Stromal cell of bone marrow (primary cell): ENCODE data around the gene POLH.
"Not testable (repeated sequence)": the region's sequence is repeated elsewhere in the genome, so short reads cannot be mapped to it uniquely, and the experiment has no call there.

Experiments
- DNase-seq: peaks from one replicate; pipeline ENCODE4 v3.0.0-alpha.2; 2012; ENCODE audit warnings: low read depth

POLH gene

GRCh38 chr6:43575772-43576551 is at the start of gene POLH, which contains the start of gene XPO5:
Gene POLH (plus strand): TSS chr6:43576185. CDS start chr6:43582320, 6,135 bp downstream.
Gene XPO5 (minus strand): TSS chr6:43576038. CDS start chr6:43575864, 174 bp downstream.
- peak; percentile 85 for DNase-seq

GRCh38 chr6:43532201-43532600 is 43.8 kb upstream of the POLH start:
- DNase-seq = no peak

DNA sequence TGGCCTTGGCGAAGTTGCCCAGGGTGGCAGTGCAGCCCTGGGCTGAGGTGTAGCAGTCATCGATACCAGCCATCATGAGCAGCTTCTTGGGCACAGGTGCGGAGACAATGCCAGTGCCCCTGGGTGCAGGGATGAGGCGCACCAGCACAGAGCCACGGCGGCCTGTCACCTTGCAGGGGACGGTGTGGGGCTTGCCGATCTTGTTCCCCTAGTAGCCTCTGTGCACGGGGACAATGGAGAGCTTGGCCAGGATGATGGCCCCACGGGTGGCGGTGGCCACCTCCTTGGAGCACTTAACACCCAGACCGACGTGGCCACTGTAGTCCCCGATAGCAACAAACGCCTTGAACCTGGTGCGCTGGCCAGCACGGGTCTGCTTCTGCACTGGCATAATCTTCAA is 37.0 kb upstream of the POLH start:
- DNase-seq = not testable (repeated sequence)

- not testable (repeated sequence) for DNase-seq
These were observed 36.6 kb upstream of the POLH start for GRCh38 chr6:43539409-43539808.

GRCh38 chr6:43540507-43540906 is 35.5 kb upstream of the POLH start:
- DNase-seq = no peak

GRCh38 chr6:43541774-43542471 is 34.1 kb upstream of the POLH start:
- DNase-seq = no peak

GRCh38 chr6:43544461-43544860 is 31.5 kb upstream of the POLH start:
- no peak for DNase-seq

DNA sequence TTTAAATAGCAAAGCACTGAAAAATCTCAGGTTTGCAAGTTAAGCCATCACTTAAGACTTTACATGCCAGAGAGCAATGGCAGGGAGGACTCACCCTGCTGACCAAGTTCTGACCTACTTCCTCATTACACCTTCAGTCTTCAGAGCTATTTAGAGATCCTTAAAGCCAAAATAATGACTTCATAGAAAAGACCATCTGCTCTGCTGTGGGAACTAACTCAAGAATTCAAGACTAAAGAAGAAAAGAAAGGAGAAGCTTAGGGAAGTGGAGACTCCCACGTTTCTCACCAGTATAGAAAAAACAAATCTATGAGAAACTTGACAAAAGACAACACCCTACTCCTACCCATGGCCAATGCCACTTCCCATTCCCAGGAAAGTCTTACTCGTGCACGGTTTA is 28.8 kb upstream of the POLH start:
- DNase-seq = no peak

GRCh38 chr6:43557620-43558019 is 18.4 kb upstream of the POLH start:
- DNase-seq = not testable (repeated sequence)

- DNase-seq = no peak
These were observed 16.7 kb upstream of the POLH start for GRCh38 chr6:43559328-43559727.

- DNase-seq = no peak
These were observed 5.0 kb upstream of the POLH start for GRCh38 chr6:43570876-43571441.

DNA sequence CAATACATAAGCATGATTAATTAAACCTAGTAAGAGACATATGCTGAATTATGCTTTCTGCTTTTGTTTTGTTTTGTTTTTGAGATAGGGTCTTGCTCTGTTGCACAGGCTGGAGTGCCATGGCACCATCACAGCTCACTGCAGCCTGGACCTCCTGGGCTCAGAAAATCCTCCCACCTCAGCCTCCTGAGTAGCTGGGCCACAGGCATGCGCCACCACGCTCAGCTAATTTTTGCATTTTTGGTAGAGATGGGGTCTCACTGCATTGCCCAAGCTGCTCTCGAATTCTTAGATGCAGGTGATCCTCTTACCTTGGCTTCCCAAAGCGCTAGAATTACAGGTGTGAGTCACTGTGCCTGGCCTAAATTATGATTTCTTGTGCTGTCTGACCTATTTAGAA is 4.0 kb upstream of the POLH start:
- no peak for DNase-seq

DNA sequence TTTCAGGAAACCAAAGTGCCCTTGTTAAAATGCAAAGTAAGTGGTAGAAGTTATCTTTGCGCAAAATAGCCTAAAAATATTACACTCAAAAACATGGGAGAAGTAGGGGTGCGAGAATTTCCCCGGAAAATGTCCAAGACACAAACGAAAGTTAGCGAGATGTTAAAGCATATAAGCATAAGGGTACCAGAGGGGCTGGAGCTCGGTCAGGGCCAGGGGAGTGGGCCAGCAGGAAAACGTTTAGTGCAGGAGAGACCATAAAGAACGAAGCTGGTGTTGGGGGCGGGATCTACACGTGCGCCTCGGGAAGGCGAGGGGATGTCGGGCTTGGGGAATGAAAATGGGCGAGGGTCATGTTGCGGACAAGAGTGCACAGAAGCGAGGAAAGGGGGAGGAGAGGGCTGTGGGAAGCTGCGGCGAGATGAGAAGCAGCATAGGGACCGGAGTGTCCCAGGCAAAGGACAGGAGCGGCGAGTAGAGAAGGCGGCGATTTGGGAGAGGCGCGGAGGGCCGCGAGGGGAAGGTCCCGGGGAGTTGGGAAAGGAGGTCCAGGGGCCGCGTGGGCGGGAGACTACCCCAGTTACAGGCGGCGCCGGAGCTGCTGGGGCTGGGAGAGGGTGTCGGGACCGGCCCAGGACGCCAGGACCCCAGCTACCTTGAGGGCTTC is 747 bp upstream of the POLH start:
- DNase-seq = no peak

- DNase-seq = no peak
These were observed 2.8 kb downstream of the POLH start for GRCh38 chr6:43578748-43579147.

GRCh38 chr6:43579171-43579570 is 3.2 kb downstream of the POLH start:
- DNase-seq = no peak

DNA sequence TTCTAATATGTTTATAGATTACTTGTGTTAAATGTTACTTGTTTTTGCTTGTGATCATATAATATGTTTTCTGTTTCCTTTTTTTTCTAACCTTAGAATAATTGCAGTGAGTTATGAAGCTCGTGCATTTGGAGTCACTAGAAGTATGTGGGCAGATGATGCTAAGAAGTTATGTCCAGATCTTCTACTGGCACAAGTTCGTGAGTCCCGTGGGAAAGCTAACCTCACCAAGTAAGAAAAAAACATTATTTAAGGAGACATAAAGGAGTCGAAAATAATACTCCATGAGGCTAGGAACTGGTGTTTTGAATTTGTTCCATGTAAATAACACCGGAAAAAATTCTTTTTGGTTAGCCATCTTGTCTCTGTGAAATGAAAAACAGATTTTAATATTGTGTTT is 6.9 kb downstream of the POLH start:
- DNase-seq = no peak

DNA sequence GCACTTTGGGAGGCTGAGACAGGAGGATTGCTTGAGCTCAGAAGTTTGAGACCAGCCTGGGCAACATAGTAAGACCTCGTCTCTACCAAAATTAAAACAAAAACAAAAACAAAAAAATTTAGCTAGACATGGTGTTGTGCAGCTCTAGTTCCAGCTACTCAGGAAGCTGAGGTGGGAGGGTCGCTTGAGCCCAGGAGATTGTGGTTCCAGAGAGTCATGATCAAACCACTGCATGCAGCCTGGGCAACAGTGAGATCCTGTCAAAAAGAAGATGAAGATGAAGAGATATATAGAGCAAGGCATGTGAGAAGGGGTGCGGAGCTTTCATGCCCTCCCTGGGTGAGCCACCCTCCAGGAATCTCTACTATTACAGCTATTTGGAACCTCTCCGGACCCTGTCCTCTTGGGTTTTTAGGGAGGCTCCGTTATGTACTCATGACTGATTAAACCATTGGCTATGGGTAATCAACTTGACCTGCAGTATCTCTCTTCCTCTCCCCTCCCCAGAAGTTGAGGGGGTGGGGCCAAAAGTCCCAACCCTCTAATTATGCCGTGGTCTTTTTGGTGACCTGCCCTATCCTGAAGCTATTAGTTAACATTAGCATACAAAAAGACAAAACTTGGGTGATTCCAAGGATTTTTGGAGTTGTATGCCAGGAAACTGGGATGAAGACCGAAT is 9.0 kb downstream of the POLH start:
- no peak for DNase-seq

GRCh38 chr6:43588194-43588593 is 12.2 kb downstream of the POLH start:
- DNase-seq = no peak

DNA sequence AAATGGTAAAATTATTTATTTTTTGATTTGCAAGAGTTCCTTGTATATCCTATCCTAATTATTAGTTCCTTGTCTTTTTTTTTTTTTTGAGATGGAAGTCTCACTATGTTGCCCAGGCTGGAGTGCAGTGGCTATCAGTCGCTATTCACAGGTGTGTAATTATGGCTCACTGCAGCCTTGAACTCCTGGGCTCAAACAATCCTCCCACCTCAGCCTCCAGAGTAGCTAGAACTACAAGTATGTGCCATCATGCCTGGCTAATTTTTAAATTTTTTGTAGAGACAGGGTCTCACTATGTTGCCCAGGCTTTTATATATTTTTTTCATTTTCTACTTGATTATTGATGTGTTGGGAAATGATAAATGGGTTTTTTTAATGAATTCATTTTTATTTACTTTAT is 13.6 kb downstream of the POLH start:
- DNase-seq = not testable (repeated sequence)

GRCh38 chr6:43593938-43594337 is 18.0 kb downstream of the POLH start:
- DNase-seq = no peak

DNA sequence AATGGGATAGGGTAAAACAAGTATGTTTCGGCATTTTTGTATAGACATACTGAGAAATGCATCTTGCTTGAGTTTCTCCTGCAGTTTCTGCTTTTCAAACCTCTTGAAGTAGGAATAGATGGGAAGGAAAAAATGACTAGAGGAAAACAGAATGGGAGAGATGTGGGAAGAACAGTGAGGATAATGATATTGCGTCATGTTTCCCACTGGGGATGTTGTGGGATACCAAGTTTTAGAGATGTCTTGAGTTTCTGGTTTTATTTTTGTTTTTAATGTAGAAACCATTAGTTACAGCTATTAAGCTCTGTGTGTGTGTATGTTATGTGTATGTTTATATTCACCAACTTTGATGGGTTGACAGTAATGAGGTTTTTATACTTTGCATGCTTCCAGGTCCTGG is 24.6 kb downstream of the POLH start:
- DNase-seq = no peak

- peak; percentile 64 for DNase-seq
These were observed 28.2 kb downstream of the POLH start for GRCh38 chr6:43604174-43604573.
